Measurements from ENCODE around the gene SH3PXD2A. TPM values are rescaled to one million over a fixed set of nuclear protein-coding genes. Genes with fewer than 3 reads are reported as not detected.

SH3PXD2A gene
- total RNA-seq, 1 experiment from 2014 or later, result 4.5 TPM

DNA sequence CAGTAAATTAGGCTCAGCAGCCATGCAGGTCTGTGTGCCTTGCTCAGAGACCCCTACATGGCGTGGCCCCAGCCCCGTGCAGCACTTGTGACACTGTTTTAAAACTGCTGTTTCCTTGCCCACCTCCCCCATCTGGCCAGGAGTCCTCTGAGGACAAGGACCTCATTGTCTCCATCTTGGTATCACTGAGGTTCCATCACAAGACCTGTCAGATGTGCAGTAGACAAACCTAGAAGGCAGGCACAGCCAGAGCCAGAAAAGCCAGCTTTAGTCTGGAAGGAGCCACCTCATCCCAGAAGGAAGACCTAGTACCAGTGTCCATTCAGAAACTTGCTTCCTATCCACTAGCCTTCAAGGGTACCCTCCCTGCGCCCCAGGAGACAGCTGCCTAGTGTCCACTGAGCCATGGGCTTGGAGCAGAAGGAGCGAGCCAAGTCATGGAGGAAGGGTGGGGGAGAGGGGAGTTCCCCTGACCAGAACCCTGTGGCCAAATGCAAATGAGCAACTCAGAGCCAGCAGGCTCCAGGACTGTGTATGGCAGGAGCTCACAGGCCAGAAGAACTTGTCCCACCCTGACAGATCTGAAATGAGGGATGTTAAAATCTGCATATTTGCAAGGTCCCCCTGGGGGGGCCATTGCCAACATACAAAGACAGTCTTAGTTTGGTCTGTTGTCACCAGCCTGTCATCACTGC, 176.1 kb downstream of the SH3PXD2A start:
- H3K14ac ChIP-seq (ENCODE audit: insufficient read depth, low read length), result no peak overlapping the region
- TF ChIP-seq, protein P1, sequence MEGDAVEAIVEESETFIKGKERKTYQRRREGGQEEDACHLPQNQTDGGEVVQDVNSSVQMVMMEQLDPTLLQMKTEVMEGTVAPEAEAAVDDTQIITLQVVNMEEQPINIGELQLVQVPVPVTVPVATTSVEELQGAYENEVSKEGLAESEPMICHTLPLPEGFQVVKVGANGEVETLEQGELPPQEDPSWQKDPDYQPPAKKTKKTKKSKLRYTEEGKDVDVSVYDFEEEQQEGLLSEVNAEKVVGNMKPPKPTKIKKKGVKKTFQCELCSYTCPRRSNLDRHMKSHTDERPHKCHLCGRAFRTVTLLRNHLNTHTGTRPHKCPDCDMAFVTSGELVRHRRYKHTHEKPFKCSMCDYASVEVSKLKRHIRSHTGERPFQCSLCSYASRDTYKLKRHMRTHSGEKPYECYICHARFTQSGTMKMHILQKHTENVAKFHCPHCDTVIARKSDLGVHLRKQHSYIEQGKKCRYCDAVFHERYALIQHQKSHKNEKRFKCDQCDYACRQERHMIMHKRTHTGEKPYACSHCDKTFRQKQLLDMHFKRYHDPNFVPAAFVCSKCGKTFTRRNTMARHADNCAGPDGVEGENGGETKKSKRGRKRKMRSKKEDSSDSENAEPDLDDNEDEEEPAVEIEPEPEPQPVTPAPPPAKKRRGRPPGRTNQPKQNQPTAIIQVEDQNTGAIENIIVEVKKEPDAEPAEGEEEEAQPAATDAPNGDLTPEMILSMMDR (conservative IDR thresholded peaks at IDR 0.05), result no peak
- H2BK120ac ChIP-seq (ENCODE audit: low read depth, low read length, poor library complexity, severe bottlenecking), result no peak overlapping the region
- no peak overlapping the region for H2BK5ac ChIP-seq (ENCODE audit: insufficient read length, low read length)
- no peaks in the 10 kb centered on the region for H3K9me3 Mint-ChIP-seq
- H3K79me1 ChIP-seq (ENCODE audit: insufficient read depth, low read depth, low read length, poor library complexity, severe bottlenecking), result no peaks in the 10 kb centered on the region
- no peak overlapping the region for H3K27ac Mint-ChIP-seq
- no peak overlapping the region for H2AFZ ChIP-seq (ENCODE audit: low read length)
- no peak overlapping the region for H2AK5ac ChIP-seq (ENCODE audit: insufficient read length, low read length)
- no peak overlapping the region for H2BK12ac ChIP-seq (ENCODE audit: insufficient read length, low read depth, low read length)
- no peaks in the 10 kb centered on the region for H3K23me2 ChIP-seq (ENCODE audit: insufficient read length, low read depth, low read length, poor library complexity, severe bottlenecking)
- no peaks in the 10 kb centered on the region for H3K27me3 Mint-ChIP-seq (ENCODE audit: low read depth)
- no peak overlapping the region for H3T11ph ChIP-seq (ENCODE audit: low read length)
- H2BK20ac ChIP-seq (ENCODE audit: low read depth, low read length, poor library complexity, severe bottlenecking), result no peak overlapping the region
- no peak overlapping the region for H4K91ac ChIP-seq (ENCODE audit: insufficient read length, low read depth, low read length)
- H3K27ac ChIP-seq (ENCODE audit: insufficient read length, low read depth, low read length), result no peak overlapping the region
- no peak overlapping the region for H4K8ac ChIP-seq (replicated peaks; ENCODE audit: insufficient read length, low read depth, low read length)
- no peaks in the 10 kb centered on the region for H3K36me3 Mint-ChIP-seq (ENCODE audit: insufficient read depth in 1 of 3, low read depth in 3 of 3)
- WGBS (ENCODE audit: extremely low coverage, insufficient read length, low lambda C conversion rate), result no CpG with 5 or more reads among the region's 4 CpGs
- peaks cover 21 to 44% of the 10 kb centered on the region in 2 experiments for H3K4me1 Mint-ChIP-seq
- H2BK15ac ChIP-seq (ENCODE audit: low read depth, low read length), result no peak overlapping the region
- H3K79me2 ChIP-seq (ENCODE audit: insufficient read depth, low read length), result no peaks in the 10 kb centered on the region
- no peaks in the 10 kb centered on the region for H3K27me3 ChIP-seq (ENCODE audit: insufficient read depth, low read length)
- no peaks in the 10 kb centered on the region for H3K4me1 ChIP-seq (ENCODE audit: insufficient read depth, low read length)
- H4K5ac ChIP-seq (ENCODE audit: insufficient read length, low read depth, low read length), result no peak overlapping the region
- no peak overlapping the region for H3K4ac ChIP-seq (ENCODE audit: low read depth, low read length)
- no peak overlapping the region for H3K4me2 ChIP-seq (ENCODE audit: insufficient read depth, insufficient read length, low read length)
- DNase-seq, result no peak
- H3K9ac ChIP-seq (ENCODE audit: extremely low read depth, insufficient read length, low read length), result no peak overlapping the region
- H3K18ac ChIP-seq (ENCODE audit: insufficient read length, low read depth, low read length), result no peak overlapping the region
- H3K56ac ChIP-seq (ENCODE audit: insufficient read length, low read depth, low read length), result no peak overlapping the region
- H4K20me1 ChIP-seq (ENCODE audit: control insufficient read depth, insufficient read depth, insufficient read length), result no peaks in the 10 kb centered on the region
- H3K4me3 Mint-ChIP-seq, result no peak overlapping the region
- no peak overlapping the region for H3K23ac ChIP-seq (ENCODE audit: insufficient read length, low read depth, low read length)
- no peaks in the 10 kb centered on the region for H3K9me3 ChIP-seq (ENCODE audit: control insufficient read depth, low read depth, low read length)

Data from H9 (cell line).